Raji (cell line): ENCODE measurements around the gene RAB43.

ENCODE experiments used
- POLR2A ChIP-seq: IDR thresholded peaks from 2 replicates; pipeline ENCODE4 v1.6.1; 2011; ENCODE audit warnings: low read depth, low read length, control low read depth; ENCODE audit not compliant: insufficient read depth

The RAB43 gene

GRCh38 chr3:129105862-129106261 is 15.7 kb downstream of the RAB43 start:
- no peak for TF ChIP-seq POLR2A

DNA sequence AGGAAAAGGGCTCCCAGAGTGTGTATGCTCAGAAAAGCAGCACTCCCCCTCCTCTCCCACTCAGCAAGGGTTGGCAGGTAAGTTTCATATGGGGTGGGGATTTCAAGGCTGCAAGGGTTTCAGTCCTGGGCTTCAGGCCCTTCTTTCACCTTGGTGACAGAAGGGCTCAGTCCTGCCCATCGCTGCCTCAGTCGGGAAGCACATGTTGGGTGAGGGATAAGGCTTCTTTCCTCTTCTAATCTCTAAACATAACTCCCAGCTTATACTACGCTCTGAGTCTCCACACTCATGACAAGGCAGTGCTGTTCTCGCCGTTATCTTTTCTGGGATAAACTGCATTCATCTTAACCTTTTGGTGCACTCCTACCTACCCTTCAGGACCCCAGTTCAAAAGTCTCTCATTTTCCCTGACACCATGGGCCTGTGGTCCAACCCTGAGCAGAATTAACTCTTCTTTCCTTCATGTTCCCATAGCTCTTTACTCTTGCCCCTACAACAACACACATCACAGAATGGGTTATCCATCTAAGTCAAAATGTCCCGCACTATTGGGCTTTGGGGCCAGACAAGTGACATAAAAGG is 17.0 kb downstream of the RAB43 start:
- no peak for TF ChIP-seq POLR2A

DNA sequence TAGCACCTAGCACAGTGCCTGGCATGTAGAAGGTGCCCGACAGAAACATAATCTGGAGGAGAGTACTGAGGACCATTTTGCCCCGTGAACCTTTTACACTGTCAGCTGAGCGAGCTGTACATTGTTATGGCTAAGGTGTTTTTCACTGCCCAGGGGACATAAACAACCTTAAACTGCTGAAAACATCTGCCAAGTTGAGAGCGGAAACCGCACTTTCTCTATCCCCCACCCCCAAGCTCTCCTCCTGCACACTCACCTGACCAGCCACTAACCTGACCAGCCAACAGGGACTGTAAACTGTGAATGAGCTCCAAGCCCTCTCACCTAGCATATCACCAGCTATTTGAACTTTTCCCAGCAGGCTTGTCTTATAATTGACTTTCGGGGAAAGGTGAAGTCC is 17.6 kb downstream of the RAB43 start:
- TF ChIP-seq POLR2A = no peak

GRCh38 chr3:129103296-129103695 is 18.3 kb downstream of the RAB43 start:
- no peak for TF ChIP-seq POLR2A

GRCh38 chr3:129101370-129102138 is 20.1 kb downstream of the RAB43 start:
- no peak for TF ChIP-seq POLR2A

DNA sequence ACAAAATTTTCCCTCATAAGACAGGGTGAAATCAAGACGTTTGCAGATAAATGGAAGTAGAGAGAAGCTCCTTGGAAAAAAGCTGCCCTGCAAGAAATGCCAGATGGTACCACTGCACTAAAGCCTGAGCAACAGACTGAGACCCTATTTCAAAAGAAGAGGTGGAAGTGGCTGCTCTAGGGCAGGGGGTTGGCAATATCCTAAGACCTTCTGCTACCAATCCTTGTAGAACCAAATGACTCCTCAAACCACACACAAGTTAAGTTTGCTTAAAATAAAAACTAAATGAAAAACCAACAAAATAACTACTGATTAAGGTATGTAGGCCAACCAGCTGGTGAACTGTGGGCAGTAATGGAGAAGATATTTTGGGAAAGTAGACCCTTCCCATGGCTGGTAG is 21.3 kb downstream of the RAB43 start:
- no peak for TF ChIP-seq POLR2A

DNA sequence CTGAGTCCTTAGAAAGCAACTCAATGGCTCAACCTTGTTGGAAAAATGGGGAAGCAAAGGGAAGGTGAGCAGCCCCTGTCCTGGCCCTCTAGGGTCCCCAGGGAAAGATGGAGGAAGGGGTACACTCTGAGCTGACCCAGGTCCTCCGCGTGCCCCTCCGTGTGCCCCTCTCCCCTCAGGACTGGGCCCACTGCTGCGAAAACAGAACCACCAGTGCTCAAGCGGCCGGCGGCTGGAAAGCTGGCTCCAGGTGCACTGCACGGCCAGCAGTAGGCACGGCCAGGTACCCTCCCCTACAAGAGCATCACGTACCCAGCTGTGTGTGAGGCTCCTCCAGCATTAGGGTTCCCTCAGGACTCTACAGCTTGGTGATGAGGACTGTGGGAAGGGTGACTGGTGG is 26.3 kb downstream of the RAB43 start:
- TF ChIP-seq POLR2A = no peak

DNA sequence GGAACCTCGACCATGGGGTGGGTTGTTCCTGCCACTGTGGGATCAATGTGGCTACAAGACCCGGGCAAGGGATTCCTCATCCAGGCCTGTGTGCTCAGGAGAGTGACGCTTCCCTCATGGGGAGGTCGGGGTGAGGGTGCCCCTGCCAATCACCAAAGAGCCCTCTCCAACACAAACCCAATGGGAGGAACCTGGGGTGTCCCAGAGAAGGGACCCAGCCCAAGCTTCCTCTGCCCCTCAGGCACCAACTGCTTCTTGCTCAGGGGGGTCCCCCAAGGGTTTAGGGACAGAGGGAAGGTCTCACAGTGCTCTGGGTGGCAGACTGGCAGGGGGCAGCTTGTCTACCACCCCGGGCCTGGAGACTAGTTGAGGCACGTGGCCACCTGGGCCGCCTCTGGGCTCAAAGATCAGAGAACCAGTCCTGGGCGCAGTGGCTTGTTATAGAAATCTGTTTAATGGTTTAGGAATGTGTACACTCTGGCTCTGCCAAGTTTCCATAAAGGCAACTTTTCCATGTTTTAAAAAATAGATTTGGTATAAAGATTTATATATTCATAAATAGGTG is 34.4 kb downstream of the RAB43 start:
- TF ChIP-seq POLR2A = no peak

DNA sequence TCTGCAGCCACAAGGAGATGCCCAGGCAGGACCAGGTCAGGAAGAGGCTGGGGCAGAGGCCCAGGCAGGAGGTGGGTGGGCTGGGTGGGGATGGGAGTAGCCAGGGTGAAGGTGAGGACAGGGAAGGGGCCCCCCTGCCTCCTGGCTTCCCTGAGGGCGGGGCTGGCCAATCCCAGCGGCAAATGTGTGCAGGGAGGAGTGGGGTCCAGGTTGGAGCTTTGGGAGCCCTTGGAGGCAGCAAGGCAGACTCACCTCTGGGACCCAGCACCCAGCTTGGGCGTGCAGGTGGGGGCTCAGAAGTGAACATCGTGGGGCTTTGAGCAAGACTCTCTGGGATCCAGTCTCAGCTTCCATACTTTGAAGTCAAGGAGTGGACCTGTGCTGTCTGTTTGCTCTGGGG is 35.8 kb downstream of the RAB43 start:
- no peak for TF ChIP-seq POLR2A

DNA sequence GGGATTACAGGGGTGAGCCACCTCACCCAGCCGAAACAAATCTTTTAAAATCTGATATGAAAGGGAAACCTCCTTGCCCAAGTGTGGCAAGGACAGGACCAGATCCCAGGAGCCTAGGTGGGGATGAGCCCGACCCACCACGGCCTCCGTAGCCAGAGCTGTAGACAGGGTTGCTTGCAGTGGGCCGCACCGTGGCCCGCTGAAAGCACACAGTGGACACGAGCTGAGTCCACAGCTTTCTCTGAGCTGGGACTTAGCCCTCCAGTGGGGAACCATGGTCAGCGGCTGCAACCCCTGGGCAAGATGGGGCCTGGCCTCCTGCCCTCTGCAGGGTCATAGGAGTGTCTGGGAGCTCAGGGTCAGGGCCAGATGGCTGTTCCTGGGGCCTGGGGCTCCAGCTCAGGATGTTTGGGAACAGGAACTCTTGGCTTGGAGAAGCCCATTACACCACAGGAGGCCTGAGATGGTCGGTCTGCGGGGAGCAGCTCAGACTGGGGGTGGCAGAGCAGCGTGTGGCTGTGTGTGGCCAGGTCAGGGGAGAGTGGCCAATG is 36.4 kb downstream of the RAB43 start:
- no peak for TF ChIP-seq POLR2A

DNA sequence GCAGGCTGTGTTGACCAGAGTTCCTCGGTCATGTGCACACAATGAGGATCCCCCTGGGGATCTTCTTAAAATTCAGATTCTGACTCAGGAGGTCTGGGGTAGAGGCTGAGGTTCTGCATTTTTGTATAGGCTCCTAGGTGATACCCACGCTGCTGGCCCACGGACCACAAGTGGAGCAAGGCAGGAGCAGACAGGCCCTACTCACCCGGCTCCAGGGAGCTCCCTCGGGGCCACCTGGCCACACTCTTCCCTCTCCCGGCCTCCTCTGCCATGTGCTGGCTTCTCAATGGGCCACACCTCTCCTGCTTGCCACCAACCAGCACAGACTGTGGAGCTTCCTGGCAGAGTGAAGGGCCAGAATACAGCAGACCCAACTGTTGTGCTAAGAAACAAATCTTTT is 37.1 kb downstream of the RAB43 start:
- TF ChIP-seq POLR2A = no peak

GRCh38 chr3:129082026-129082425 is 39.6 kb downstream of the RAB43 start:
- TF ChIP-seq POLR2A = no peak

GRCh38 chr3:129081503-129081902 is 40.1 kb downstream of the RAB43 start:
- no peak for TF ChIP-seq POLR2A

- no peak for TF ChIP-seq POLR2A
Observed at GRCh38 chr3:129078510-129078909, 43.1 kb downstream of the RAB43 start.

DNA sequence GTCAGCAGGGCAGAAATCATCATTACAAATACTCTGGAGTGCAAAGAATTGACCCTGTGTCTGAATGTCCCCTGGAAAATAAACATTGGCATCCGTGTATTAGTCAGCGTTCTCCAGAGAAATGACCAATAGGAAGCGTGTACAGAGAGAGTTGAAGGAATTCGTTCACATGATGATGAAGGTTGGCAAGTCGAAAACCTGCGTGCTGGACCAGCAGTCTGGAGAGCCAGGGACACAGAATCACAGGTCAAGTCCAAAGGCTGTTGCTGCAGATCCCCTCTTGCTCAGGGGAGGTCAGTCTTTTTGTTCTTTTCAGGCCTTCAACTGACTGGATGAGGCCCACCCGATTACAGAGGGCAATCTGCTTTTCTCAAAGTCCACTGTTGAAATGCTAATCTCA is 44.4 kb downstream of the RAB43 start:
- TF ChIP-seq POLR2A = no peak
